Measurements from ENCODE around the gene SOX15.

SOX15 gene

GRCh38 chr17:7589891-7590691 is at the start of gene SOX15:
SOX15 (minus strand) TSS chr17:7590094; CDS start chr17:7589676, 418 bp downstream.
- Histone ChIP-seq H3K9ac (ENCODE audit: low read depth in 1 of 2, low read length in 2 of 2) (no peak within 1 kb of the TSS), H3K27me3 (ENCODE audit: control insufficient read depth in 1 of 2, insufficient read depth in 2 of 2, low read length in 2 of 2) (no peaks in the 10 kb centered on the region), H3K27ac (ENCODE audit: low read depth, low read length) (no peak within 1 kb of the TSS), H3K4me3 (ENCODE audit: low read depth in 1 of 2, low read length in 2 of 2) (peak within 1 kb of the TSS; percentile 17 to 22), H3K9me3 (ENCODE audit: control insufficient read depth in 1 of 2, low read length in 2 of 2) (no peaks in the 10 kb centered on the region), H3K36me3 (ENCODE audit: control insufficient read depth in 1 of 2, insufficient read depth in 2 of 2, low read length in 2 of 2) (peaks cover 39 to 71% of the 10 kb centered on the region in 2 donors), H3K4me1 (ENCODE audit: control insufficient read depth in 1 of 2, insufficient read depth in 2 of 2, low read length in 2 of 2) (peaks cover 4 to 12% of the 10 kb centered on the region in 2 donors)

- H3K36me3 ChIP-seq (ENCODE audit: control insufficient read depth in 1 of 2, insufficient read depth in 2 of 2, low read length in 2 of 2): no peaks in the 10 kb centered on the region
- H3K27me3 ChIP-seq (ENCODE audit: control insufficient read depth in 1 of 2, insufficient read depth in 2 of 2, low read length in 2 of 2): no peaks in the 10 kb centered on the region
- H3K9me3 ChIP-seq (ENCODE audit: control insufficient read depth in 1 of 2, low read length in 2 of 2): no peaks in the 10 kb centered on the region
- H3K4me1 ChIP-seq (ENCODE audit: control insufficient read depth in 1 of 2, insufficient read depth in 2 of 2, low read length in 2 of 2): peaks cover 7 to 14% of the 10 kb centered on the region in 2 donors
- H3K4me3 ChIP-seq (ENCODE audit: low read depth in 1 of 2, low read length in 2 of 2): no peak overlapping the region
- H3K27ac ChIP-seq (ENCODE audit: low read depth, low read length): no peak overlapping the region
- H3K9ac ChIP-seq (ENCODE audit: low read depth in 1 of 2, low read length in 2 of 2): no peak overlapping the region
Measured at GRCh38 chr17:7636163-7636562, 46.3 kb upstream of the SOX15 start.

GRCh38 chr17:7634384-7634783 is 44.5 kb upstream of the SOX15 start:
- no peak overlapping the region for H3K4me3 ChIP-seq (ENCODE audit: low read depth in 1 of 2, low read length in 2 of 2)
- H3K4me1 ChIP-seq (ENCODE audit: control insufficient read depth in 1 of 2, insufficient read depth in 2 of 2, low read length in 2 of 2): peaks cover 19 to 23% of the 10 kb centered on the region in 2 donors
- no peak overlapping the region for H3K9ac ChIP-seq (ENCODE audit: low read depth in 1 of 2, low read length in 2 of 2)
- no peak overlapping the region for H3K27ac ChIP-seq (ENCODE audit: low read depth, low read length)
- no peaks in the 10 kb centered on the region for H3K27me3 ChIP-seq (ENCODE audit: control insufficient read depth in 1 of 2, insufficient read depth in 2 of 2, low read length in 2 of 2)
- H3K9me3 ChIP-seq (ENCODE audit: control insufficient read depth in 1 of 2, low read length in 2 of 2): no peaks in the 10 kb centered on the region
- no peaks in the 10 kb centered on the region for H3K36me3 ChIP-seq (ENCODE audit: control insufficient read depth in 1 of 2, insufficient read depth in 2 of 2, low read length in 2 of 2)

GRCh38 chr17:7633093-7633492 is 43.2 kb upstream of the SOX15 start:
- H3K4me1 ChIP-seq (ENCODE audit: control insufficient read depth in 1 of 2, insufficient read depth in 2 of 2, low read length in 2 of 2): peaks cover 19 to 23% of the 10 kb centered on the region in 2 donors
- H3K27ac ChIP-seq (ENCODE audit: low read depth, low read length): no peak overlapping the region
- H3K27me3 ChIP-seq (ENCODE audit: control insufficient read depth in 1 of 2, insufficient read depth in 2 of 2, low read length in 2 of 2): no peaks in the 10 kb centered on the region
- H3K9me3 ChIP-seq (ENCODE audit: control insufficient read depth in 1 of 2, low read length in 2 of 2): no peaks in the 10 kb centered on the region
- no peak overlapping the region for H3K4me3 ChIP-seq (ENCODE audit: low read depth in 1 of 2, low read length in 2 of 2)
- H3K9ac ChIP-seq (ENCODE audit: low read depth in 1 of 2, low read length in 2 of 2): no peak overlapping the region
- H3K36me3 ChIP-seq (ENCODE audit: control insufficient read depth in 1 of 2, insufficient read depth in 2 of 2, low read length in 2 of 2): no peaks in the 10 kb centered on the region

- no peaks in the 10 kb centered on the region for H3K9me3 ChIP-seq (ENCODE audit: control insufficient read depth in 1 of 2, low read length in 2 of 2)
- no peak overlapping the region for H3K9ac ChIP-seq (ENCODE audit: low read depth in 1 of 2, low read length in 2 of 2)
- peaks cover 19 to 23% of the 10 kb centered on the region in 2 donors for H3K4me1 ChIP-seq (ENCODE audit: control insufficient read depth in 1 of 2, insufficient read depth in 2 of 2, low read length in 2 of 2)
- no peak overlapping the region for H3K27ac ChIP-seq (ENCODE audit: low read depth, low read length)
- H3K36me3 ChIP-seq (ENCODE audit: control insufficient read depth in 1 of 2, insufficient read depth in 2 of 2, low read length in 2 of 2): no peaks in the 10 kb centered on the region
- no peaks in the 10 kb centered on the region for H3K27me3 ChIP-seq (ENCODE audit: control insufficient read depth in 1 of 2, insufficient read depth in 2 of 2, low read length in 2 of 2)
- no peak overlapping the region for H3K4me3 ChIP-seq (ENCODE audit: low read depth in 1 of 2, low read length in 2 of 2)
Measured at GRCh38 chr17:7632492-7632894, 42.6 kb upstream of the SOX15 start.

- H3K4me1 ChIP-seq (ENCODE audit: control insufficient read depth in 1 of 2, insufficient read depth in 2 of 2, low read length in 2 of 2): peaks cover 21 to 26% of the 10 kb centered on the region in 2 donors
- no peak overlapping the region for H3K27ac ChIP-seq (ENCODE audit: low read depth, low read length)
- H3K9ac ChIP-seq (ENCODE audit: low read depth in 1 of 2, low read length in 2 of 2): no peak overlapping the region
- no peaks in the 10 kb centered on the region for H3K27me3 ChIP-seq (ENCODE audit: control insufficient read depth in 1 of 2, insufficient read depth in 2 of 2, low read length in 2 of 2)
- no peaks in the 10 kb centered on the region for H3K9me3 ChIP-seq (ENCODE audit: control insufficient read depth in 1 of 2, low read length in 2 of 2)
- no peak overlapping the region for H3K4me3 ChIP-seq (ENCODE audit: low read depth in 1 of 2, low read length in 2 of 2)
- H3K36me3 ChIP-seq (ENCODE audit: control insufficient read depth in 1 of 2, insufficient read depth in 2 of 2, low read length in 2 of 2): no peaks in the 10 kb centered on the region
Measured at GRCh38 chr17:7631398-7632380, 41.8 kb upstream of the SOX15 start.

GRCh38 chr17:7629939-7630571 is 40.2 kb upstream of the SOX15 start, which contains the start of gene SHBG:
SHBG (plus strand) TSS chr17:7630135; CDS start chr17:7630173, 38 bp downstream.
- no peak within 1 kb of the TSS for H3K27ac ChIP-seq (ENCODE audit: low read depth, low read length)
- H3K4me1 ChIP-seq (ENCODE audit: control insufficient read depth in 1 of 2, insufficient read depth in 2 of 2, low read length in 2 of 2): peaks cover 28 to 33% of the 10 kb centered on the region in 2 donors
- no peaks in the 10 kb centered on the region for H3K27me3 ChIP-seq (ENCODE audit: control insufficient read depth in 1 of 2, insufficient read depth in 2 of 2, low read length in 2 of 2)
- peaks cover 0 to 5% of the 10 kb centered on the region in 2 donors for H3K36me3 ChIP-seq (ENCODE audit: control insufficient read depth in 1 of 2, insufficient read depth in 2 of 2, low read length in 2 of 2)
- no peaks in the 10 kb centered on the region for H3K9me3 ChIP-seq (ENCODE audit: control insufficient read depth in 1 of 2, low read length in 2 of 2)
- H3K9ac ChIP-seq (ENCODE audit: low read depth in 1 of 2, low read length in 2 of 2): peak within 1 kb of the TSS in 1 of 2 donors; percentile 12
- no peak within 1 kb of the TSS for H3K4me3 ChIP-seq (ENCODE audit: low read depth in 1 of 2, low read length in 2 of 2)

GRCh38 chr17:7627250-7628121 is 37.6 kb upstream of the SOX15 start, which contains the start of gene SAT2:
SAT2 (minus strand) TSS chr17:7627821; CDS start chr17:7627635, 186 bp downstream.
- H3K36me3 ChIP-seq (ENCODE audit: control insufficient read depth in 1 of 2, insufficient read depth in 2 of 2, low read length in 2 of 2): peaks cover 0 to 5% of the 10 kb centered on the region in 2 donors
- peaks cover 28 to 31% of the 10 kb centered on the region in 2 donors for H3K4me1 ChIP-seq (ENCODE audit: control insufficient read depth in 1 of 2, insufficient read depth in 2 of 2, low read length in 2 of 2)
- H3K9ac ChIP-seq (ENCODE audit: low read depth in 1 of 2, low read length in 2 of 2): peak within 1 kb of the TSS; percentile 91 to 96
- peak within 1 kb of the TSS; percentile 93 for H3K27ac ChIP-seq (ENCODE audit: low read depth, low read length)
- H3K27me3 ChIP-seq (ENCODE audit: control insufficient read depth in 1 of 2, insufficient read depth in 2 of 2, low read length in 2 of 2): no peaks in the 10 kb centered on the region
- peak within 1 kb of the TSS; percentile 88 to 92 for H3K4me3 ChIP-seq (ENCODE audit: low read depth in 1 of 2, low read length in 2 of 2)
- H3K9me3 ChIP-seq (ENCODE audit: control insufficient read depth in 1 of 2, low read length in 2 of 2): no peaks in the 10 kb centered on the region

GRCh38 chr17:7626956-7627249 is 37.0 kb upstream of the SOX15 start:
- Histone ChIP-seq H3K9me3 (ENCODE audit: control insufficient read depth in 1 of 2, low read length in 2 of 2) (no peaks in the 10 kb centered on the region), H3K36me3 (ENCODE audit: control insufficient read depth in 1 of 2, insufficient read depth in 2 of 2, low read length in 2 of 2) (peaks cover 0 to 5% of the 10 kb centered on the region in 2 donors), H3K27ac (ENCODE audit: low read depth, low read length) (peak overlapping the region; percentile 93), H3K4me3 (ENCODE audit: low read depth in 1 of 2, low read length in 2 of 2) (peak overlapping the region; percentile 88 to 92), H3K27me3 (ENCODE audit: control insufficient read depth in 1 of 2, insufficient read depth in 2 of 2, low read length in 2 of 2) (no peaks in the 10 kb centered on the region), H3K9ac (ENCODE audit: low read depth in 1 of 2, low read length in 2 of 2) (peak overlapping the region; percentile 91 to 96), H3K4me1 (ENCODE audit: control insufficient read depth in 1 of 2, insufficient read depth in 2 of 2, low read length in 2 of 2) (peaks cover 26 to 28% of the 10 kb centered on the region in 2 donors)

All from duodenal mucosa (tissue), 2 donors.